ENCODE measurements around the gene CTDSPL. TPM values are rescaled to one million over a fixed set of nuclear protein-coding genes. Genes with fewer than 3 reads are reported as not detected.
"Not testable (repeated sequence)": the region's sequence is repeated elsewhere in the genome, so short reads cannot be mapped to it uniquely, and the experiment has no call there.

CTDSPL gene
- total and polyA plus RNA-seq, 2 experiments from 2014 or later: 15.3 to 22.3 TPM

- DNase-seq (ENCODE audit: low read depth in 1 of 2, low spot score in 1 of 2): no peak
- no peak for TF ChIP-seq CTCF (IDR thresholded peaks at IDR 0.05; ENCODE audit: low read depth, low read length)
- Histone ChIP-seq H3K4me1 (ENCODE audit: low read depth) (peaks cover 6% of the 10 kb centered on the region), H3K9me3 (ENCODE audit: low read depth) (no peaks in the 10 kb centered on the region), H3K27ac (no peak overlapping the region), H3K4me3 (no peak overlapping the region), H3K36me3 (peaks cover 3% of the 10 kb centered on the region), H3K27me3 (no peaks in the 10 kb centered on the region)
Observed at GRCh38 chr3:37986479-37987314, 125.0 kb downstream of the CTDSPL start.

GRCh38 chr3:37987315-37987697 lies 125.6 kb downstream of the CTDSPL start:
- no peak for TF ChIP-seq CTCF (IDR thresholded peaks at IDR 0.05; ENCODE audit: low read depth, low read length)
- peaks cover 6% of the 10 kb centered on the region for H3K4me1 ChIP-seq (ENCODE audit: low read depth)
- no peak for DNase-seq (ENCODE audit: low read depth in 1 of 2, low spot score in 1 of 2)
- H3K36me3 ChIP-seq: peaks cover 2% of the 10 kb centered on the region
- H3K27ac ChIP-seq: no peak overlapping the region
- no peaks in the 10 kb centered on the region for H3K9me3 ChIP-seq (ENCODE audit: low read depth)
- H3K4me3 ChIP-seq: no peak overlapping the region
- H3K27me3 ChIP-seq: no peaks in the 10 kb centered on the region

- Histone ChIP-seq H3K4me3 (no peak overlapping the region), H3K36me3 (no peaks in the 10 kb centered on the region), H3K27ac (no peak overlapping the region), H3K27me3 (no peaks in the 10 kb centered on the region), H3K4me1 (ENCODE audit: low read depth) (peaks cover 6% of the 10 kb centered on the region), H3K9me3 (ENCODE audit: low read depth) (no peaks in the 10 kb centered on the region)
- DNase-seq (ENCODE audit: low read depth in 1 of 2, low spot score in 1 of 2): no peak
- TF ChIP-seq CTCF (IDR thresholded peaks at IDR 0.05; ENCODE audit: low read depth, low read length): no peak
Observed at GRCh38 chr3:37987751-37988179, 126.1 kb downstream of the CTDSPL start.

- H3K9me3 ChIP-seq (ENCODE audit: low read depth); H3K27me3 ChIP-seq; H3K4me1 ChIP-seq (ENCODE audit: low read depth); H3K4me3 ChIP-seq; DNase-seq (ENCODE audit: low read depth in 1 of 2, low spot score in 1 of 2); H3K27ac ChIP-seq; H3K36me3 ChIP-seq: not testable (repeated sequence)
Observed at GRCh38 chr3:37988376-37988775, 126.7 kb downstream of the CTDSPL start.

GRCh38 chr3:37988931-37989525 lies 127.3 kb downstream of the CTDSPL start:
- H3K9me3 ChIP-seq (ENCODE audit: low read depth): no peaks in the 10 kb centered on the region
- H3K4me1 ChIP-seq (ENCODE audit: low read depth): peaks cover 6% of the 10 kb centered on the region
- DNase-seq (ENCODE audit: low read depth in 1 of 2, low spot score in 1 of 2): no peak
- no peak overlapping the region for H3K4me3 ChIP-seq
- H3K27me3 ChIP-seq: no peaks in the 10 kb centered on the region
- no peak overlapping the region for H3K27ac ChIP-seq
- H3K36me3 ChIP-seq: no peaks in the 10 kb centered on the region
- no peak for TF ChIP-seq CTCF (IDR thresholded peaks at IDR 0.05; ENCODE audit: low read depth, low read length)

- no peaks in the 10 kb centered on the region for H3K36me3 ChIP-seq
- TF ChIP-seq CTCF (IDR thresholded peaks at IDR 0.05; ENCODE audit: low read depth, low read length): no peak
Observed at GRCh38 chr3:37989821-37990480, 128.3 kb downstream of the CTDSPL start.

More at GRCh38 chr3:37989821-37990480, 128.3 kb downstream of the CTDSPL start:
- Histone ChIP-seq H3K27ac (no peak overlapping the region), H3K27me3 (no peaks in the 10 kb centered on the region), H3K4me3 (no peak overlapping the region), H3K4me1 (ENCODE audit: low read depth) (peaks cover 6% of the 10 kb centered on the region), H3K9me3 (ENCODE audit: low read depth) (no peaks in the 10 kb centered on the region)
- no peak for DNase-seq (ENCODE audit: low read depth in 1 of 2, low spot score in 1 of 2)
